ENCODE measurements around the gene DNAH1. TPM values are rescaled to one million over a fixed set of nuclear protein-coding genes. Genes with fewer than 3 reads are reported as not detected.

The DNAH1 gene
- total and polyA plus RNA-seq, 2 of the 4 experiments (the other 2 are of a cell fraction), result 2.0 to 4.0 TPM

GRCh38 chr3:52289338-52289746 lies 26.8 kb upstream of the DNAH1 start:
- H4K20me1 ChIP-seq (ENCODE audit: insufficient read depth, low read length), result no peaks in the 10 kb centered on the region

More at GRCh38 chr3:52289338-52289746, 26.8 kb upstream of the DNAH1 start:
- no peak overlapping the region for H4K5ac ChIP-seq (ENCODE audit: low read depth, low read length)
- H3K14ac ChIP-seq (replicated peaks; ENCODE audit: low read depth, low read length), result no peak overlapping the region
- ChIA-PET CTCF (interaction anchor here (1.0 kb wide), 1 partner anchor 50 kb away, joined by 6 read pairs; no protein-coding TSS in a partner anchor), POLR2A (ENCODE audit: unreplicated experiment) (interaction anchor here (0.6 kb wide), 1 partner anchor 20 kb away, joined by 3 read pairs; no protein-coding TSS in a partner anchor)
- DNase-seq (no peak), ATAC-seq (ENCODE audit: low read depth) (no peak)
- no peak overlapping the region; the same call in 1 of the 2 replicates for H3K4ac ChIP-seq (ENCODE audit: low read depth, low read length)
- H2BK15ac ChIP-seq (ENCODE audit: low read depth, low read length), result no peak overlapping the region
- H3K27me3 ChIP-seq (ENCODE audit: control insufficient read depth, insufficient read depth, low read length), result no peaks in the 10 kb centered on the region
- no peak overlapping the region for H3K56ac ChIP-seq (ENCODE audit: extremely low read depth, insufficient read depth, low read length)
- dilution Hi-C loops (cut with HindIII; ENCODE audit: low sequenced_read_pairs, unreplicated experiment), result no loop called here
- peaks cover 19 to 33% of the 10 kb centered on the region in 2 experiments for H3K79me1 ChIP-seq (ENCODE audit: low read depth in 1 of 2, low read length in 2 of 2)
- H3K4me2 ChIP-seq (ENCODE audit: low read depth, low read length), result no peak overlapping the region
- H2AK5ac ChIP-seq (ENCODE audit: low read depth, low read length), result no peak overlapping the region
- H3K27ac ChIP-seq (ENCODE audit: insufficient read depth, low read length), result no peak overlapping the region
- peaks cover 18% of the 10 kb centered on the region for H3K9me1 ChIP-seq (ENCODE audit: insufficient read depth, low read length)
- H2AK9ac ChIP-seq (replicated peaks; ENCODE audit: low read depth, low read length, poor library complexity), result peak overlapping the region; percentile 23
- intact Hi-C loops (cut with micrococcal nuclease), result no loop called here
- H2AFZ ChIP-seq (replicated peaks; ENCODE audit: low read length, poor library complexity), result no peak overlapping the region
- no peak overlapping the region for H2BK120ac ChIP-seq (ENCODE audit: low read depth, low read length)
- no peak for TF ChIP-seq RFX5 (IDR thresholded peaks at IDR 0.05; ENCODE audit: low read depth, low read length)
- TF ChIP-seq MXI1 (IDR thresholded peaks at IDR 0.05; ENCODE audit: borderline replicate concordance, low read depth, low read length), result no peak
- TF ChIP-seq ELK1 (IDR thresholded peaks at IDR 0.05; ENCODE audit: borderline replicate concordance, low read depth, low read length), result no peak
- TF ChIP-seq POLR2A (IDR thresholded peaks at IDR 0.05; ENCODE audit: low read depth, low read length), result no peak
- no peak for TF ChIP-seq BHLHE40 (IDR thresholded peaks at IDR 0.05; ENCODE audit: low read depth, low read length)
- TF ChIP-seq NFE2L2 (IDR thresholded peaks at IDR 0.05; ENCODE audit: low read depth, low read length), result no peak
- no peak for TF ChIP-seq RAD21 (IDR thresholded peaks at IDR 0.05; ENCODE audit: low read length)
- no peak for TF ChIP-seq CEBPB (IDR thresholded peaks at IDR 0.05; ENCODE audit: low read depth, low read length)
- no peak for TF ChIP-seq CHD1 (IDR thresholded peaks at IDR 0.05; ENCODE audit: low read depth, low read length)
- TF ChIP-seq FOS (IDR thresholded peaks at IDR 0.05; ENCODE audit: low read depth, low read length), result no peak
- TF ChIP-seq CTCF (conservative IDR thresholded peaks at IDR 0.05; ENCODE audit: low read depth, low read length), result no peak
- no peak for TF ChIP-seq SMC3 (IDR thresholded peaks at IDR 0.05; ENCODE audit: low read depth, low read length)
- no peak for TF ChIP-seq USF2 (IDR thresholded peaks at IDR 0.05; ENCODE audit: low read depth, low read length)
- no peak for TF ChIP-seq RCOR1 (IDR thresholded peaks at IDR 0.05; ENCODE audit: insufficient replicate concordance, low read length)
- H3K9ac ChIP-seq (ENCODE audit: low read depth, low read length), result no peak overlapping the region
- in situ Hi-C loops (cut with MboI; ENCODE audit: low sequenced_read_pairs), result no loop called here
- peak overlapping the region in 1 of 2 experiments; percentile 95; a peak in 1 of 4 replicates for H4K8ac ChIP-seq (ENCODE audit: low read depth in 2 of 2, low read length in 2 of 2)
- H3K4me3 ChIP-seq (ENCODE audit: insufficient read depth, low read depth, low read length), result no peak overlapping the region
- peaks cover 6% of the 10 kb centered on the region for H3K4me1 ChIP-seq (ENCODE audit: control insufficient read depth, insufficient read depth, low read length)
- no peak overlapping the region for H2BK20ac ChIP-seq (ENCODE audit: low read depth, low read length)
- no peak overlapping the region for H3K23ac ChIP-seq (ENCODE audit: low read depth, low read length)
- BruUV-seq (replicated peaks), result no TSS peak
- WGBS, 2 experiments (ENCODE audit: extremely low coverage in 2 of 2, insufficient read length in 1 of 2), result no CpG with 5 or more reads among the region's 1 CpG
- H3K18ac ChIP-seq (ENCODE audit: low read depth, low read length), result no peak overlapping the region
- H4K91ac ChIP-seq (ENCODE audit: insufficient read depth, low read depth, low read length), result no peak overlapping the region
- H2BK5ac ChIP-seq (ENCODE audit: low read depth, low read length, poor library complexity, severe bottlenecking), result no peak overlapping the region
- H3K9me3 ChIP-seq (ENCODE audit: control insufficient read depth, insufficient read depth, low read length), result no peaks in the 10 kb centered on the region
- H3K36me3 ChIP-seq (ENCODE audit: control insufficient read depth, insufficient read depth, low read length), result peaks cover 14% of the 10 kb centered on the region; the same call in 1 of the 2 replicates
